Measurements from ENCODE around the gene SEMA7A. TPM values are rescaled to one million over a fixed set of nuclear protein-coding genes. Genes with fewer than 3 reads are reported as not detected.

Gene SEMA7A
- total and polyA plus RNA-seq, 9 of the 15 experiments (the other 6 are each of a cell fraction or from before 2014, with no cell fraction given): 0.04 to 8.2 (median 5.4) TPM; not detected in 1

GRCh38 chr15:74460871-74461846 lies 27.4 kb upstream of the SEMA7A start, which contains the start of gene UBL7 (continued):
- TF ChIP-seq ZFP30 (CRISPR knock-in tag; IDR thresholded peaks at IDR 0.05; ENCODE audit: borderline replicate concordance): no peak
- no peak for TF ChIP-seq HNRNPH1 (optimal IDR thresholded peaks at IDR 0.05; ENCODE audit: low read depth, low read length)
- no peak for TF ChIP-seq ZNF3 (CRISPR knock-in tag; IDR thresholded peaks at IDR 0.05)
- TF ChIP-seq, protein P1, sequence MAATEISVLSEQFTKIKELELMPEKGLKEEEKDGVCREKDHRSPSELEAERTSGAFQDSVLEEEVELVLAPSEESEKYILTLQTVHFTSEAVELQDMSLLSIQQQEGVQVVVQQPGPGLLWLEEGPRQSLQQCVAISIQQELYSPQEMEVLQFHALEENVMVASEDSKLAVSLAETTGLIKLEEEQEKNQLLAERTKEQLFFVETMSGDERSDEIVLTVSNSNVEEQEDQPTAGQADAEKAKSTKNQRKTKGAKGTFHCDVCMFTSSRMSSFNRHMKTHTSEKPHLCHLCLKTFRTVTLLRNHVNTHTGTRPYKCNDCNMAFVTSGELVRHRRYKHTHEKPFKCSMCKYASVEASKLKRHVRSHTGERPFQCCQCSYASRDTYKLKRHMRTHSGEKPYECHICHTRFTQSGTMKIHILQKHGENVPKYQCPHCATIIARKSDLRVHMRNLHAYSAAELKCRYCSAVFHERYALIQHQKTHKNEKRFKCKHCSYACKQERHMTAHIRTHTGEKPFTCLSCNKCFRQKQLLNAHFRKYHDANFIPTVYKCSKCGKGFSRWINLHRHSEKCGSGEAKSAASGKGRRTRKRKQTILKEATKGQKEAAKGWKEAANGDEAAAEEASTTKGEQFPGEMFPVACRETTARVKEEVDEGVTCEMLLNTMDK (IDR thresholded peaks at IDR 0.05; ENCODE audit: borderline replicate concordance, insufficient read depth, low read depth, low read length, poor library complexity, severe bottlenecking): no peak
- no peak for TF ChIP-seq CHAMP1 (IDR thresholded peaks at IDR 0.05)
- TF ChIP-seq SP1 (CRISPR knock-in tag; IDR thresholded peaks at IDR 0.05): peak; percentile 78; the same call in 1 of the 2 replicates
- TF ChIP-seq SRF (CRISPR knock-in tag; IDR thresholded peaks at IDR 0.05): no peak
- TF ChIP-seq, protein P2, sequence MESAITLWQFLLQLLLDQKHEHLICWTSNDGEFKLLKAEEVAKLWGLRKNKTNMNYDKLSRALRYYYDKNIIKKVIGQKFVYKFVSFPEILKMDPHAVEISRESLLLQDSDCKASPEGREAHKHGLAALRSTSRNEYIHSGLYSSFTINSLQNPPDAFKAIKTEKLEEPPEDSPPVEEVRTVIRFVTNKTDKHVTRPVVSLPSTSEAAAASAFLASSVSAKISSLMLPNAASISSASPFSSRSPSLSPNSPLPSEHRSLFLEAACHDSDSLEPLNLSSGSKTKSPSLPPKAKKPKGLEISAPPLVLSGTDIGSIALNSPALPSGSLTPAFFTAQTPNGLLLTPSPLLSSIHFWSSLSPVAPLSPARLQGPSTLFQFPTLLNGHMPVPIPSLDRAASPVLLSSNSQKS (CRISPR knock-in tag; IDR thresholded peaks at IDR 0.05): no peak
- TF ChIP-seq DLX4 (CRISPR knock-in tag; IDR thresholded peaks at IDR 0.05): no peak
- no peak for TF ChIP-seq EWSR1 (IDR thresholded peaks at IDR 0.05; ENCODE audit: borderline replicate concordance, low read depth, partially characterized antibody)
- TF ChIP-seq, protein P3, sequence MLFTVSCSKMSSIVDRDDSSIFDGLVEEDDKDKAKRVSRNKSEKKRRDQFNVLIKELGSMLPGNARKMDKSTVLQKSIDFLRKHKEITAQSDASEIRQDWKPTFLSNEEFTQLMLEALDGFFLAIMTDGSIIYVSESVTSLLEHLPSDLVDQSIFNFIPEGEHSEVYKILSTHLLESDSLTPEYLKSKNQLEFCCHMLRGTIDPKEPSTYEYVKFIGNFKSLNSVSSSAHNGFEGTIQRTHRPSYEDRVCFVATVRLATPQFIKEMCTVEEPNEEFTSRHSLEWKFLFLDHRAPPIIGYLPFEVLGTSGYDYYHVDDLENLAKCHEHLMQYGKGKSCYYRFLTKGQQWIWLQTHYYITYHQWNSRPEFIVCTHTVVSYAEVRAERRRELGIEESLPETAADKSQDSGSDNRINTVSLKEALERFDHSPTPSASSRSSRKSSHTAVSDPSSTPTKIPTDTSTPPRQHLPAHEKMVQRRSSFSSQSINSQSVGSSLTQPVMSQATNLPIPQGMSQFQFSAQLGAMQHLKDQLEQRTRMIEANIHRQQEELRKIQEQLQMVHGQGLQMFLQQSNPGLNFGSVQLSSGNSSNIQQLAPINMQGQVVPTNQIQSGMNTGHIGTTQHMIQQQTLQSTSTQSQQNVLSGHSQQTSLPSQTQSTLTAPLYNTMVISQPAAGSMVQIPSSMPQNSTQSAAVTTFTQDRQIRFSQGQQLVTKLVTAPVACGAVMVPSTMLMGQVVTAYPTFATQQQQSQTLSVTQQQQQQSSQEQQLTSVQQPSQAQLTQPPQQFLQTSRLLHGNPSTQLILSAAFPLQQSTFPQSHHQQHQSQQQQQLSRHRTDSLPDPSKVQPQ (CRISPR knock-in tag; IDR thresholded peaks at IDR 0.05; ENCODE audit: borderline replicate concordance): no peak
- TF ChIP-seq ZNF140 (CRISPR knock-in tag; IDR thresholded peaks at IDR 0.05): no peak
- no peak; the same call in 1 of the 2 replicates for TF ChIP-seq SOX6 (IDR thresholded peaks at IDR 0.05)
- no peak for TF ChIP-seq ZNF644 (tag; IDR thresholded peaks at IDR 0.05; ENCODE audit: low read depth)
- no peak for TF ChIP-seq HDAC3 (IDR thresholded peaks at IDR 0.05; ENCODE audit: borderline replicate concordance, partially characterized antibody)
- TF ChIP-seq ETV5 (CRISPR knock-in tag; IDR thresholded peaks at IDR 0.05; ENCODE audit: low read depth): peak; percentile 93
- no peak for TF ChIP-seq KHSRP (IDR thresholded peaks at IDR 0.05)

Measured in K562 (cell line).